Esophagus muscularis mucosa (tissue), 4 donors: ENCODE data around the gene SPTBN1. TPM values are rescaled to one million over a fixed set of nuclear protein-coding genes. Genes with fewer than 3 reads are reported as not detected.

Source experiments
- DNase-seq: peaks from one replicate; pipeline ENCODE4 v3.0.0-alpha.2; 2017; ENCODE audit errors: extremely low spot score
- H3K27ac ChIP-seq, 4 donors: fragments of 200-600 bp; sonication (generic); replicated peaks in 1 of 4; 1 replicate in 3 of 4; 2 replicates in 1 of 4; pipeline ENCODE4 v1.5.1; 2016 to 2019; ENCODE audit warnings: mild to moderate bottlenecking in 1 of 4
- H3K27me3 ChIP-seq, 4 donors: fragments of 200-600 bp; sonication (generic); one replicate each; pipeline versions ENCODE4 v1.5.1 to v1.6.0; 2016 to 2019
- H3K36me3 ChIP-seq, 4 donors: fragments of 200-600 bp; sonication (generic); one replicate each; pipeline ENCODE4 v1.5.1; 2016 to 2019
- H3K4me1 ChIP-seq, 4 donors: fragments of 200-600 bp; sonication (generic); one replicate each; pipeline ENCODE4 v1.5.1; 2016 to 2019
- H3K4me3 ChIP-seq, 4 donors: fragments of 200-600 bp; sonication (generic); 1 replicate in 2 of 4; 2 replicates in 2 of 4; pipeline ENCODE4 v1.5.1; 2016 to 2019; ENCODE audit warnings: mild to moderate bottlenecking in 4 of 4, moderate library complexity in 1 of 4
- H3K9me3 ChIP-seq, 4 donors: fragments of 200-600 bp; sonication (generic); 1 replicate in 3 of 4; 2 replicates in 1 of 4; pipeline ENCODE4 v1.5.1; 2016 to 2019
- CTCF ChIP-seq, 3 experiments: fragments of 200-600 bp in 2 of 3; fragments of 450-650 bp in 1 of 3; sonication (generic) in 2 of 3; IDR thresholded peaks; one replicate each; pipeline ENCODE4 v1.5.1; 2017 to 2019; ENCODE audit warnings: antibody characterized with exemption in 3 of 3, mild to moderate bottlenecking in 2 of 3, moderate library complexity in 1 of 3
- EP300 ChIP-seq: sonication (generic); formaldehyde crosslinking; IDR thresholded peaks from one replicate; pipeline ENCODE4 v1.6.1; 2017; ENCODE audit warnings: antibody characterized with exemption
- POLR2A ChIP-seq: fragments of 450-650 bp; IDR thresholded peaks from one replicate; pipeline ENCODE4 v1.6.1; 2017; ENCODE audit warnings: antibody characterized with exemption, moderate library complexity, mild to moderate bottlenecking, low read depth
- POLR2AphosphoS5 ChIP-seq, 2 donors: sonication (generic); formaldehyde crosslinking; IDR thresholded peaks; one replicate each; pipeline ENCODE4 v1.6.1; 2017; ENCODE audit warnings: antibody characterized with exemption in 2 of 2
- WGBS: methylation state at CpG from one replicate; pipeline ENCODE4 v1.1.5; 2018; 5-methylcytosine and 5-hydroxymethylcytosine counted together
- intact Hi-C: fragments of 100-400 bp; cut with DNase I; formaldehyde crosslinking; loops from one replicate; pipeline ENCODE4 v1.15.1; 2023
- total RNA-seq, 4 donors: library from RNA; depleted of rRNA; stranded (reverse); fragments of >200 nt; gene quantifications; one replicate each; pipeline versions ENCODE4 v1.1.0 to v1.2.1, GENCODE V29; 2016

SPTBN1 gene
- total RNA-seq, 4 donors from 2014 or later = 465 to 600 (median 547) TPM

GRCh38 chr2:54628957-54629356 lies 172.8 kb downstream of the SPTBN1 start:
- peaks cover 69 to 77% (median 72%) of the 10 kb centered on the region in 4 donors for H3K4me1 ChIP-seq
- 92% methylated on average over 29 of the region's 30 CpGs for WGBS
- H3K4me3 ChIP-seq = no peak overlapping the region
- H3K27ac ChIP-seq = peak overlapping the region in 1 of 4 donors; percentile 51
- no peaks in the 10 kb centered on the region for H3K9me3 ChIP-seq
- no peak for DNase-seq
- no peaks in the 10 kb centered on the region for H3K27me3 ChIP-seq
- intact Hi-C loops = no loop called here
- H3K36me3 ChIP-seq = peaks cover 60 to 100% (median 92%) of the 10 kb centered on the region in 4 donors
- no peak for TF ChIP-seq POLR2A
- TF ChIP-seq EP300 = no peak
- TF ChIP-seq POLR2AphosphoS5 (IDR thresholded peaks at IDR 0.05) = no peak
- no peak for TF ChIP-seq CTCF (IDR thresholded peaks at IDR 0.05)

GRCh38 chr2:54629390-54629789 lies 173.3 kb downstream of the SPTBN1 start:
- Histone ChIP-seq H3K4me1 (peaks cover 72 to 77% (median 73%) of the 10 kb centered on the region in 4 donors), H3K4me3 (no peak overlapping the region), H3K27ac (peak overlapping the region; percentile 2 to 81 (median 42)), H3K27me3 (no peaks in the 10 kb centered on the region), H3K36me3 (peaks cover 60 to 99% (median 92%) of the 10 kb centered on the region in 4 donors), H3K9me3 (no peaks in the 10 kb centered on the region)
- WGBS = 95% methylated on average over 16 of the region's 20 CpGs
- no peak for DNase-seq
- intact Hi-C loops = no loop called here
- TF ChIP-seq POLR2A = no peak
- no peak for TF ChIP-seq CTCF (IDR thresholded peaks at IDR 0.05)
- no peak for TF ChIP-seq POLR2AphosphoS5 (IDR thresholded peaks at IDR 0.05)
- TF ChIP-seq EP300 = no peak

- DNase-seq = no peak
- no peaks in the 10 kb centered on the region for H3K27me3 ChIP-seq
- H3K36me3 ChIP-seq = peaks cover 56 to 91% (median 86%) of the 10 kb centered on the region in 4 donors
- no peaks in the 10 kb centered on the region for H3K9me3 ChIP-seq
- intact Hi-C loops = no loop called here
- 59% methylated on average over 4 of the region's 11 CpGs for WGBS
- no peak overlapping the region for H3K4me3 ChIP-seq
- peaks cover 73 to 77% (median 74%) of the 10 kb centered on the region in 4 donors for H3K4me1 ChIP-seq
- H3K27ac ChIP-seq = peak overlapping the region; percentile 4 to 81 (median 44)
- TF ChIP-seq POLR2AphosphoS5 (IDR thresholded peaks at IDR 0.05) (peak; percentile 55 to 63), CTCF (IDR thresholded peaks at IDR 0.05) (no peak)
Observed at GRCh38 chr2:54629914-54630857, 174.1 kb downstream of the SPTBN1 start.

- H3K9me3 ChIP-seq = no peaks in the 10 kb centered on the region
- H3K4me3 ChIP-seq = no peak overlapping the region
- H3K27me3 ChIP-seq = no peaks in the 10 kb centered on the region
- TF ChIP-seq CTCF (IDR thresholded peaks at IDR 0.05) (no peak), POLR2AphosphoS5 (IDR thresholded peaks at IDR 0.05) (peak in 1 of 2 donors; percentile 4)
- H3K36me3 ChIP-seq = peaks cover 52 to 83% (median 79%) of the 10 kb centered on the region in 4 donors
- DNase-seq = no peak
- H3K27ac ChIP-seq = peak overlapping the region; percentile 4 to 81 (median 44)
- H3K4me1 ChIP-seq = peaks cover 73 to 77% (median 74%) of the 10 kb centered on the region in 4 donors
- WGBS = 72% methylated on average over 30 of the region's 30 CpGs
- intact Hi-C loops = no loop called here
Observed at GRCh38 chr2:54630858-54631497, 174.9 kb downstream of the SPTBN1 start.
